Cerebellar nuclear complex (tissue), 1 donor: Measurements from ENCODE around the gene RABGGTA.
A peak's percentile ranks its signal among the peaks of the same experiment; 100 is the strongest.

Experiments used
- DNase-seq, 2 experiments: peaks; one replicate each; lab custom pipeline; 2025; lab: John Stamatoyannopoulos, UW

RABGGTA gene

GRCh38 chr14:24300326-24300980, 29.1 kb upstream of the RABGGTA start:
- no peak for DNase-seq

DNA sequence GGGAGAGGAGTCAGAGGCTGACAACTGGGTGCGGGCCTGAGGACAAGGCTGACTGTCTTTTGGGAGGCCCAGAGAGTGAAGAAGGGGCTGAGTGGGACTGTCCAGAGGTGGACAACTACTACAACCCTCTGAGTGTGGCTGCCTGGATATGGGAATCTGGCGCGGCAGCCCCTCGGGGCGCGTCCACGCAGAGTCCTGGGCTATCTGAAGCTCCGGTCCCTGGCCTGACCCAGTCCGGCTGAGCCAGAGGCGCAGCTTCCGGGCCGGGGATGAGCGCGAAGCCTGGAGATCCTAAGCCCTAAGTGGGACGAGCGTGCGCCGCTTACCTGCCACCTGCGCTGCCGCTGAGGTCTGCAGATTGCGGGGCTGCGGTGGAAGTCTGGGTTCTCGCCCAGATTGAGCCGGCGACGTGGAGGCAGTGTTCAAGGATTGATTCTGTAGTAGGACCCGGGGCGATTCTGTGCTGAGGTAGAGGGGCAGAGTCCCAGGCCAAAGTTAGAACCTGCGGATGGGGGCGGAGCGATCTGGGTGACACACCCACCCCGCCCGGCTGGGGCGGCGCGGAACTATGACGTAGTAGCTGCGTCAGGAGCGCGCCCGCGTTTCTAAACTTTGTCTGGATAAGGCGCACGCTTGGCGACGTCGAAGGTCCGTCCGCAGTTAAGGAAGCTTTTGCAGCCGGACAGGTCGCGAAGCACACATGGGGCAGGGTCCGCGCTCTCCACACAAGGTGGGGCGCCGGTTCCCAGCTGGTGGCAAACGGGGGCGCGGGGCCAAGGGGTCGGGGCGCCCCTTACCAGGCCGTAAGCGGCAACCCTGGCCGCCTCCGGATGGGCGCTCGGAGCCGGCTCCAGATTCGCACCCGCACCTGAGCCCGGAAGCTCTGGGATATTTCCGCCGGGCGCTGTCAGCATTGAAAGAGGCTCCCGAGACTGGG, 28.1 kb upstream of the RABGGTA start, which contains the start of the genes DHRS1 and NOP9:
DHRS1 (minus strand) TSS at position 526 of the 937 bp plus-strand sequence. CDS start 674 bp downstream, outside the sequence.
NOP9 (plus strand) TSS at position 596 of the 937 bp plus-strand sequence; CDS start at position 701, 105 bp downstream.
- DNase-seq = peak; percentile 22 to 31

DNA sequence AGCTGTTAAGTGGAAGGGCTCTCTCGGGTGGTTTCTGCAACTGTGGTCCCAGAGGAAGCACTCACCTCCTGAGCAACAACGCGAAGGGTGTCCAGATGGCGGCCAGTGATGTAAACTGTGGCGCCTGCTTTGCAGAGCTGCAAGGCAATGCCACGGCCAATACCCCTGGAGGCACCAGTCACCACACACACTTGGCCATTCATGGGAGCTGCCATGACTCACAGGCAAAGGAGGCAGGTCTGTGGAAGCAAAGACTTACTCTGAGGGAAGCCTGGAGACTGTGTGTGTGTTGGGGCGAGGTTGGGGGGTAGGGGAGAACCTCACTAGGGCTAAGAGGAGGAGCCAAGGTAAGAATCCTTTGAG, 27.5 kb upstream of the RABGGTA start:
- no peak for DNase-seq

DNA sequence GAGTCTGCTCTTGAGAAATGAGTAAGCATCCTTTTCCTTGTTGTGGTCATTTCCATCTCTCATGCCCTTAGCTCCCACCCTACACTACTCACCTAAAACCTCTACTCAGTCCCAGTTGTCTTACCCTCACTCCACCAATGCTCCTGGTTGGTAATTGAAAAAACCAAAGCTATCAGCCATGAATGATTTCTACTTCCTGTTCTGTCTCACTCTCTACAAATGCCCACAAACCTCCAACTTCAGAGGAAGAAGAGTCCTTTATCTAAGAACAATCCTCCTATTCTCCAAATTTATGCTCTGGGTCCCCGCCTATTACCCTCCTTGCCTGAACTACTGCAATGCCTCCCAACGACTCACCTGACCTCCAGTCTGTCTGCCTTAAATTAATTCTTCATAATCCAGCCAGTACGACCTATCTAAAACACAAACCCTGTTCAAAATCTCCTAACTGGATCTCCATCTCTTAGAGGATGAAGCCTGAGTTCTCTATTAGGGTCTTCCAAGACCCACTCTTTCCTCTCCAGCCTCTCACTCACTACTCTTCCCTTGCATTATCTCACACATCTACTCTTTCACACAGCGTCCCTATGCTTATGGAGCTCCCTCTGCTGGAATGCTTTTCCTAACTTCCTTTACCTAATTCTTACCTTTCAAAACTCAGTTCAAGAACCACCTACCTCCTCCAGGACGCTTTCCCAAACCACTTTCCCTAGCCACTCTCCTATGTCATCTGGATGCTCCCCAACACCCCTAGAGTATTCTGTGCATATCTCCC, 26.0 kb upstream of the RABGGTA start:
- no peak for DNase-seq

GRCh38 chr14:24296341-24297157, 25.2 kb upstream of the RABGGTA start:
- no peak for DNase-seq

GRCh38 chr14:24293525-24293924, 22.1 kb upstream of the RABGGTA start:
- DNase-seq = no peak

GRCh38 chr14:24292118-24292807, 20.9 kb upstream of the RABGGTA start:
- no peak for DNase-seq

DNA sequence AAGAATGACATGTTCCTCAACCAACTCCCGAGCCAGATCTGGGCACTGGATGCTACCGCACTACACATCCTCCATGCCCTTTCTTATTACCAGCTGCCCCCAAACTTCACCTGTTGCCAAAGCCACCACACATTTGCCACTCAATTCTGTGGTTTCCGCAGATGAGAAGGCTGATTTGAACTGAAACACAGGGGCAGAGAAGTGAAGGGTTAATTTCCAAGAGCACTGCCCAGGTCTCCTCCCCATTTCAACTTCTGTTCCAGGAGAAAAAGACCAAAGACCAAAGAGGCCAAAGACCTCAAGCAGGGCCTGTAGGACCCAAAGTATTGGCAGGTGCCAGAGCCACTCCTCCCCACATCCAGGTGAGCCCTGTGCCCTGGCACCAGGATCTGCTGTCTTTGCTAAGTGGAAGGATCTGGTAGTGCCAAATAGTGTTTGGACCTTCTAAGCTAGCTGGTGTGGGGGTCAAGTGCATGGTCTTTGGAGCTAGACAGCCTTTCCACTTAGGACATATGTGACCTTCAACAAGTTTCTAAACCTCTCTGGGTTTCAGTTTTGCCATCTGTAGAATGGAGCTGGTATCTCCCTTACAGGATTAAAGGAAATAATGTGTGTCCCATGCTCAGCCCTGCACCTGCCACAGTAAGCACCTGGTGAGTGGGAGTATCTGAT, 20.2 kb upstream of the RABGGTA start:
- no peak for DNase-seq

DNA sequence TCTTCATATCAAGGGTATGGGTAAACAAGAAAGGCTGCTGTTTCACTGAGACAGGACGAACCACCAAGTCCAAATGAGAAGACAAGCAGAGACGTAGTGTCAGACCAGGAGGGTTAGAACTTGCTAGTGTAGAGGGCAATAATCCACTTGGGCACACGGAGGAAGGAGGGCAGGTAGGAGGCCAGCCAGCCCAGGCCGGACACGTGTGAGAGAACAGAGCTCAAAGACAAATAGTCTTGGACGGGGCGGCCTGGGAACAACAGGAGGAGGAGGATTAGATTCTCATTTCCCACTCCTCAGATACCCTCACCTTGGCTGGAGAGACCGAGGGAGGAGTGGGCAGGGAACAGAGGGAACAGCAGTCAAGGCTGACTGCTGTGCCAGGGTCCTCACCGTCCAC, 19.3 kb upstream of the RABGGTA start:
- no peak for DNase-seq

- no peak for DNase-seq
Observed at GRCh38 chr14:24289649-24290280, 18.4 kb upstream of the RABGGTA start.

DNA sequence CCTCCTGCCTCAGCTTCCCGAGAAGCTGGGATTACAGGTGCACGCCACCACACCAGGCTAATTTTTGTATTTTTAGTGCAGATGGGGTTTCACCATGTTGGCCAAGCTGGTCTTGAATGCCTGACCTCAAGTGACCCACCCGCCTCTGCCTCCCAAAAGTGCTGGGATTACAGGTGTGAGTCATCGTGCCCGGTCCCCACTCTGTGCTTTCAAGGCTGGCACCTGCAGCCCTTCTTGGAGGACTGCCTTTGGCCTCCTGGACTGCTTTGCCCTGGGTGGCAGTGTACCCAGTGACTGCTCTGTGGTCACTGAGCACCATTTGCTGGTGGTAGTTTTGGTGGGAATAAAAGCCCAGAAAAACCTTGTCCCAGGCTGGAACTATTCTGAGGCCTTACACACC, 15.6 kb upstream of the RABGGTA start:
- no peak for DNase-seq

DNA sequence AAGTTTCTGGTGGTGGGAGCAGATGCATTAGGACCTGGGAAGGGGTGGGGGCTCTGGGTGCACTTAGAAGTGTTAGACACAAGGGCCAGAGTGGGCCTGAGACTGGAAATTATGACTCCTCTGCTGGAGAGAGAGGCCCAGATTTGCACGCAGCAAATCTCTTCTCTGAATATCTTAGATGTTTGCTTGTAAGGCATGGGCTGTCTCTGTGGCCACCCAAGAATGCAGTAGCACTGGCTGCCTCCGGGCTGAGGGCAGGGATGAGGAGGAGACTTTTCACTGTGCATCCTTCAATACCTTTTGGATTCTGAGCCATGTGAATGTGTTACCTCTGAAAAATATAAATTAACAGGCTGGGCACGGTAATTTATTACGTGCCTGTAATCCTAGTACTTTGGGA, 14.0 kb upstream of the RABGGTA start:
- no peak for DNase-seq

GRCh38 chr14:24284501-24285035, 13.2 kb upstream of the RABGGTA start:
- no peak for DNase-seq

- DNase-seq = no peak
Observed at GRCh38 chr14:24283796-24284460, 12.5 kb upstream of the RABGGTA start.

DNA sequence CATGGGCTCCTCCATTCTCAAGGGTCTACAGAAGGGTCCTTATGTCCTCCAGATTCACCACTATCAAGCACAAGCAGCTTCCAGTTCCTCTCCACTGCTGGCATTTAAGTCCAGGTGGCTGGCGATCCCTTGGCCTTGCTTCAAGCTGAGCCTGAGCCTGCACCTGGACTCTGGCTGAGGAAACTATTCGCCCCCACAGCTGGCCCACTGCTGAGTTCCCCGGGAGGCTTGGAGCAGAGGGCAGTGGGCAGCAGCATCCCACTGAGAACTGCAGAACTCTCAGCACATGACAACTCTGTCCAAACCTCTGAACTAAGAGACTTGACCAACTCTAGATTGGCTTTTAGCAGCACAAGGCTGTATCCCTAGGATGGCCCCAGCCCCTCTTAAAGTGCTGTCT, 11.3 kb upstream of the RABGGTA start:
- no peak for DNase-seq

- no peak for DNase-seq
Observed at GRCh38 chr14:24281636-24282035, 10.2 kb upstream of the RABGGTA start.

DNA sequence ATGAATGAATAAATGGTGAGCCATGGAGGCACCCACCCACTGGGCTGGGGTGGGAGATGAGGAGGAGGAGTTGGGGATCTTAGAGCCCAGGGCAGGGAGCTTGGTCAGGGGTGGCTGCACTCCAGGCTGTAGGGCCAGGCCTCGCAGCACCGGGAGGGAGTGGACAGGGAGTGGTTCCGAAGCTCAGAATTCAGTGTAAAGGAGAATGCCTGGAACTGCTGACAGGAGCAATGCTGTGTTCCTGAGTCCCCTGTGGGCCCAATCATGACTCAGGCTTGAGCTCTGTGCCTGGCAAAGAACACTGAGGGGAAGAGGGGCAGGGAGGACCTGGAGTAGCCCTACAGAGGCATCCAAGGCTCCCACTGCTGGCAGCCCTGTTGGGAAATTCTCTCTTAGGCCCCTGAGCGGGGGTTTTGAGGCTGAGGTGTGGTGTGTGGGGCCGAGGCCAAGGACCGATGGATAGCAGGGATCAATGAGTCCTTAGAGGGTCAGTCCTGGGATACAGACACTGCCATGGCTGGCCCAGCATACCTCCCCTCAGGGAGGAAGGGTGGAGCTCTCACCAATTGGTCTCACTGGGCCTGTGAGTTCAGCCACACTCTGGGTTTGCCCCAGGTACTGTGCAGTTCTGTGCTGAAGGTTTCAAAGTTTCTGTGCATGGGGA, 9.5 kb upstream of the RABGGTA start:
- DNase-seq = no peak
